ENCODE data around the gene ELAVL3.
"Not testable (repeated sequence)": the region's sequence is repeated elsewhere in the genome, so short reads cannot be mapped to it uniquely, and the experiment has no call there.

The ELAVL3 gene

DNA sequence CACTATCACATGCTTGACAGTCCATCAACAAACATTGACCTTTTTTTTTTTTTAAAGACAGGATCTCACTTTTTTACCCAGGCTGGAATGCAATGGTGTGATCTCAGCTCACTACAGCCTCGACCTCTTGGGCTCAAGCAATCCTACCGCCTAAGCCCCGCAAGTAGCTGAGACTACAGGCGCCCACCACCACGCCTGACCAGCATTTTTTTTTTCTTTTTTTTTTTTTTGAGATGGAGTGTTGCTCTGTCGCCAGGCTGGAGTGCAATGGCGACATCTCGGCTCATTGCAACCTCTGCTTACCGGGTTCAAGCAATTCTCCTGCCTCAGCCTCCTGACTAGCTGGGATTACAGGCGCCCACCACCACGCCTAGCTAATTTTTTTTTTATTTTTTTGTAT, 21.9 kb downstream of the ELAVL3 start:
- DNase-seq (ENCODE audit: low read depth in 2 of 2): not testable (repeated sequence)

DNA sequence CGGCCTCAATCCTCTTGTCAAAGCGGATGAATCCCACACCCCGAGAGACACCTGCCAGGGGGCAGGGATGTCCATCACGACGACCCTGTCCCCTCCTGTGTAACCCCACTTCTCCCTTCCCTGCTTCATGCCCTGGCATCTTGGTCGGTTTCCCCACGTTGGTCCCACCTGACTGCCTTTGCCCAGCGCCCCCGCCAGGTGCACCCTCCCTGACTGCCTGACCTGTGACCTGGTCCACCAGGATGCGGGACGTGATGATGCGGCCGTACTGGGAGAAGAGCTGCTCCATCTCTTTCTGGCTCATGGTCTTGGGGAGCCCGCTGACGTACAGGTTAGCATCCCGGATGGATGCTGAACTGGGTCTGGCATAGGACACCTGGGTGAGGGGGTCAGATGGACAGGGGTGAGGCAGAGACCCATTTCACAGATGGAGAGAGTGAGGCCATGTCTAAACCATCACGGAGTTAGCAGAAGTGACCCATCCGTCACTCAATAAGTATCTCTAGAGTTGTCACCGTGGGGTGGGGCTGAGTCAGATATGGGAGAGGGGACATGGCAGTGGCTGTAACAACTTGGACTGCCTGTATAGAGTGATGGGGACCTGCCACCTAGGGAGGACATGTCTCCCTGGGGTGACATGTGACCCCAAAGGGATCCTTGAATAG, 22.5 kb downstream of the ELAVL3 start:
- no peak for DNase-seq (ENCODE audit: low read depth in 2 of 2)

DNA sequence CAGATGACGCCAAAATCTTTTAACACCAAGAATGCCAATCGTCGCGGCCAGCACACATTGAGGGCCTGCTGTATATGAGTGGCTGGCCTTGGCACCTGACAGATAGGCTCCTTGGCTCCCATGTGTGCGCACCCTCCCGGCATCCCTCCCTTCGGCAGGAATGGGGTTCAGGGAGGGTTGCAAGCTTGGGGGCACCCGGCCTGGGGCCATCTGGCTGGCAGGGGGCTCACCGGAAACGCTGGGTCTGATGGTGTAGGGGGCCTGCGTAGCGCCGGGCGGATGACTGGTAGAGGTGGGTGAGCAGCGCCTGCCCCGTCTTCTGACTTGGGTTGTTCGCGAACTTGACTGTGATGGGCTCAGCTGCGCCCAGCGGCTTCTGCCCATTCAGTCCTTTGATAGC, 23.0 kb downstream of the ELAVL3 start:
- DNase-seq (ENCODE audit: low read depth in 2 of 2): no peak

DNA sequence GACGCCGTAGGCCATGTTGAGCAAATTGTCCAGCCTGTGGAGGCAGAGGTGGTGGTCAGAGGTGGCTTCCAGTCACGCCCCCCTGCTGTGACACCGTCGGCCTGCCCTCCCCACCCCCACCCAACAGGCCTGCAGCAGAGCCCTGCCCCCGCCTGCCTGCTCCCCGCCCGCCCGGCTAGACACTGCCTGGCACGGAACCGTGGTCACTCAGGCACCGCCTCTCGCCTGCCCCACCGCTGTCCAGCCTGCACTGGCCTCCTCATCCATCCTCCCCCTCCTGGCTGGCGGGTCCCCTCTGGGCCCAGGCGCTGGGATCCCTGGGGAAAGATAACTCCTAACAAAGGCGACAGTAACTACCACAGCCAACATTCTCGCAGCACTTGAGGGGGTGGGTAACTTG, 23.7 kb downstream of the ELAVL3 start:
- DNase-seq (ENCODE audit: low read depth in 2 of 2): no peak

DNA sequence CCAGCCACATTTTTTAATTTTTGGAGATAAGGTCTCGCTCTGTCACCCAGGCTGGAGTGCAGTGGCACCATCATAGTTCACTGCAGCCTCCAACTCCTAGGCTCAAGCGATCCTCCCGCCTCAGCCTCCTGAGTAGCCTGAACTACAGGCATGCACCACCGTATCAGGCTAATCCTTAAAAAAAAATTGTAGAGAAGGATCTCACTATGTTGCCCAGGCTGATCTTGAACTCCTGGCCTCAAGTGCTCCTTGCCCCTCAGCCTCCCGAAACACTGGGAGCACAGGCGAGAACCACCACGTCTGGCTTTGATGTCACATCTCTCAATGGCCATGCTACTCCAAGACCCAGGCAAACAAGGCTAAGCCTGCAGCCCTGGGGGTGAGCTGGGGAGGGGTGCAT, 24.2 kb downstream of the ELAVL3 start:
- DNase-seq (ENCODE audit: low read depth in 2 of 2): no peak

DNA sequence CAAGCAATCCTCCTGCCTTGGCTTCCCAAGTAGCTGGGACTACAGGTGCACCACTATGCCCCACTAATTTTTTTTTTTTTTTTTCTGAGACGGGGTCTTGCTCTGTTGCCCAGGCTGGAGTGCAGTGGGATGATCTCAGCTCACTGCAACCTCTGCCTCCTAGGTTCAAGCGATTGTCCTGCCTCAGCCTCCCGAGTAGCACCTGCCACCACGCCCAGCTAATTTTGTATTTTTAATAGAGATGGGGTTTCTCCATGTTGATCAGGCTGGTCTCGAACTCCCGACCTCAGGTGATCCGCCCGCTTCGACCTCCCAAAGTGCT, 25.7 kb downstream of the ELAVL3 start:
- DNase-seq (ENCODE audit: low read depth in 2 of 2): not testable (repeated sequence)

DNA sequence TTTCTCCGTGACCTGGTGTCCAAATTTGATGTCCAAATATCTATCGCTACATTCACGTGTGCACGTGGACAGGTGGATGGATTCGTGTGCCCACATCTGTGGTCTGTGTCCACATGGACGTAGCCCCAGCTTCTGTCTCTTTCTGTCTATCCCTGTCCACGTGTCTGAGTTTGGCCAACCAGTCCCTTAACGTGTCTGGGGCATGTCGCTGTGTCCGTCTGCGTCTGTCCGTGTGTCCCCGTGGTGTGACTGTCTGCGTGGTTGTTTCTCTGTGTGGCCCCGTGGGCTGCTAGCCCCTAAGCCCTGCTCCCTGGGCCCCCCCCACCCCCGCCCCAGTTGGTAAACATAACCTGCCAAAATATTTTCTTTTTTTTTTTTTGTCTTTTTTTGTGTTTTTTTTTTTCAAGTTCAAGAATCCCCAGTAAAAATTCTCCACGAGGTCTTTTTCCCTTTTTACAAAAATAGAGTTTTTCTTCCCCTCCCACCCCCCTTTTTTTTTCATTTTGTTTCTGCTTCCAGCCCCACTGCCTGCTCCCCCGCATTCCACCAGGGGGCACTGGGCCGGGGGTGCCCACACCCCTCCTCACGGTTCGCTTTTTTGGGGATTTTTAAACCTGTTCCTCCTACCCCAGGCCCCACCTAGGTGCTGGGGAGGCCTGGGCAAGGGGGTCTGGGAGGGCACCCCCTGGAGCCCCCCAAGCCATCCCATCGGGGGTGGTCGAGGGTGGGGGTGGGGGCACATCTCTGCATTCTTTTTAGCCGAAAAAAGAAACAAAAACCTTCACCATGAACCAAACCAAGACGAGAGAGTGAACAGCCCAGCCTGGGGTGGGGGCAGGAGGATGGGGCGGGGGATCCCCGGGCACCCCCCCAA, 27.1 kb downstream of the ELAVL3 start:
- no peak for DNase-seq (ENCODE audit: low read depth in 2 of 2)

DNA sequence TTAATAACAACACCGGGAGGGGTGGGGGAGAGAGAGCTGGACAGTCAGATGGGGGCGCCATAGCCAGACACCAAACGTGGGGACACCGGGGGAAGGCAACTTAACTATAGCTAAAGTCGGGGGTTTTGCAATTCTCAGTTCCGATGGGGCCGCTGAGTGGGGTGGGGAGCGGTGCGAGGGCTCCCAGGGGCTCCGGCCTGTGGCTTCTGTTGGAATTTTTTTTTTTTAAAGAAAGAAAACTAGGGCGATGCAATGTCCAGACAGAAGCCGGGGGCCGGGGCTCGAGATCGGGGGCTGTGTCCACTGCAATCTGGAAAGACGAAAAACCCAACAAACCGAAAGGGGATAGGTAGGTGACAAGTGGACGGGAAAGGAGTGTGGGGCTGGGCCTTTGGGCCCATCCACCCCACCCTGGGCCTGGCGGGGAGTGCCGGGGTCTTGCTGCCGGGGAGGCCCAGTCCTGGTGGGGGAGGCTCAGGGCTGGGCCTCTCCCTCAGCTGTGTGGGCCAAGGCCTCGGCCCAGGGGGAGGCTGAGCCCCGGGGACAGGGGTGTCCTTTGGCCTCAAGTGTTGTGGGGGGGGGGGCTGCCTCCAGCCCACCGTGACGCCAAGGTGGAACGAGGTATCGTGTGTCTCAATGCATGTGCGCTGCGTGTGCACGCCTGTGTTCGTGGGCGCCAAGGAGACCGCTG, 28.1 kb downstream of the ELAVL3 start:
- no peak for DNase-seq (ENCODE audit: low read depth in 2 of 2)

DNA sequence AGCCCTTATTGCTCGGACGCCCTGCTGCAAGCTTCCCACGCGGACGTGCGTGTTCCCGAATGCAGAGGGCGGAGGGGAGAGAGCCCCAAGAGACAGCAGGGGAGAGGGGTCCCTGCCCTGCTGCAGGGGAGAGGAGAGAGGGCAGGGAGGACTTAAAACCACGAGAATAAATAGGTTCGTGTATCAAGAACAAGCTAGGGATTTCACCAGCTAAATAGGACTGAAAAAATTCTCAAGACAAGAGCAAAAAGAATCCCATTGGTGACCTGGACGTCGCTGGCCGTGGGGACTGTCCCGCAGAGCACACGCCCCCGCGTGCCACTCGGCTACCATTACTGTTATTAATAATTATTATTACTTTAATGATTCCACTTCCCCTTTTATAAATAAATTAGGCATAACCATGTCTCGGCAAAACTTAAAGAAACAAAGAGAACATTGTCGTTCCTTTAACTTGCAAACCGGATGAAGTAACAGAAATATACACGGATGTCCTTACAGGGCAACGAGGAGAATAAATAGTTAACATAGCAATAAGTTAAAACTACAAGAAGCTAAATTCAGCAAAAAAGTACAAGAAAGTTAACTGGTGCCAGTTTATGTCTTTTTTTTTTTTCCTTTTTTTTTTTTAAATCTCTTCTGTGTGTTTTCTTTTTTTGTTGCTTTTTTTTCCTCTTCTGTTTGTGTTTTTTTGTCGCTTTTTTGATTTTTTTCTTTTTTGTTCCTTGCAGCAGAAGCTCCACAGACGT, 28.8 kb downstream of the ELAVL3 start:
- no peak for DNase-seq (ENCODE audit: low read depth in 2 of 2)

DNA sequence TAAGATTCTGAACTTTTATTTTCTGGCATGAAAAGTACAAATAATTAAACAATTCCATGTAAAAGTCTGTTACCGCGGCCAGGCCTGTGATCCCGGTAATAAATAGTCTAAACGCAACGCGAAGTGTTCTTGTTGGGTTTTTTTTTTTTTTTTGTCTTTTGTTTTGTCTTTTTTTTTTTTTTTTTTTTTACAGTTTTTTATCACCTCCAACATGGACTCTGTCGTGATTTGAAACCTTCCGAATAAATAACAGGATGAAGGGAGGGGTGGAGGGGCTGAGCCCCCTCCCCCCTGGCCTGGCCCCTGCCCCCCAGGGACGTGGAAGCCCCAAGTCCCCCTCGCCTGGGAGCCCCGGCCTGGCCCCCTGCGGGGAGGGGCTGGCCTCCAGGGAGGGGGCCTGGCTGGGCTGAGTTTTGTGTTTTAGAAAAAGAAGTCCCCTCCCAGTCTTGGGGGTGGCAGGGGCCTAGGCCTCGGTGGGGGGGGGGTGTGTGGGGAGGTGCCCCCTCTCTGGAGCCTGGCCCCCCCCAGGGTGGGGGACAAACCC, 29.4 kb downstream of the ELAVL3 start:
- no peak for DNase-seq (ENCODE audit: low read depth in 2 of 2)

DNA sequence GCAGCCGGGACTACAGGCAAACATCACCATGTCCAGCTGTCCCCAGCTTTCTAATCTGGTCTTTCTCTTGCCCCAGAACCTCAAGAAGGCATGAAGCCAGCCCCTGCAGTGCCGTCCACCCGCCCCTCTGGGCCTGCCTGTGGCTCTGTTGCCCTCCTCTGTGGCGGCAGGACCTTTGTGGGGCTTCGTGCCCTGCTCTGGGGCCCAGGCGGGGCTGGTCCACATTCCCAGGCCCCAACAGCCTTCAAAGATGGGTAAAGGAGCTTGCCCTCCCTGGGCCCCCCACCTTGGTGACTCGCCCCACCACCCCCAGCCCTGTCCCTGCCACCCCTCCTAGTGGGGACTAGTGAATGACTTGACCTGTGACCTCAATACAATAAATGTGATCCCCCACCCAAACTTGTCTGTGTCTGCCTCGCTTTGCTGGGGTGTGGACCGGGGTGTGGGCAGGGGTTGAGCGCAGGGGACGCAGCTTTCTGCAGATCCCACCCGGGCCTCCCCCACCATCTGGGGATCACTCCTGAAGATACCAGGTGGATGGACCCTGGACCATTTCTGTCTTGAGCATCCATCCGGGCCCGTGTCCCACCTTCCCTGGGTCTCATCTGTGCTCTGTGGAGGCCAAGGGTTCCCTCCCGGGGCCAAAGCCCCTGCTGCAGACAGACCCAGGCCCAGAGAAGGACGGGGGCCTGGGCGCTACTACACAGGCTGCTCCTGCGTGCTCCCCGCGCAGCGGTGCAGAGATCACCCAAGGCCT, 30.1 kb downstream of the ELAVL3 start:
- DNase-seq (ENCODE audit: low read depth in 2 of 2): no peak

DNA sequence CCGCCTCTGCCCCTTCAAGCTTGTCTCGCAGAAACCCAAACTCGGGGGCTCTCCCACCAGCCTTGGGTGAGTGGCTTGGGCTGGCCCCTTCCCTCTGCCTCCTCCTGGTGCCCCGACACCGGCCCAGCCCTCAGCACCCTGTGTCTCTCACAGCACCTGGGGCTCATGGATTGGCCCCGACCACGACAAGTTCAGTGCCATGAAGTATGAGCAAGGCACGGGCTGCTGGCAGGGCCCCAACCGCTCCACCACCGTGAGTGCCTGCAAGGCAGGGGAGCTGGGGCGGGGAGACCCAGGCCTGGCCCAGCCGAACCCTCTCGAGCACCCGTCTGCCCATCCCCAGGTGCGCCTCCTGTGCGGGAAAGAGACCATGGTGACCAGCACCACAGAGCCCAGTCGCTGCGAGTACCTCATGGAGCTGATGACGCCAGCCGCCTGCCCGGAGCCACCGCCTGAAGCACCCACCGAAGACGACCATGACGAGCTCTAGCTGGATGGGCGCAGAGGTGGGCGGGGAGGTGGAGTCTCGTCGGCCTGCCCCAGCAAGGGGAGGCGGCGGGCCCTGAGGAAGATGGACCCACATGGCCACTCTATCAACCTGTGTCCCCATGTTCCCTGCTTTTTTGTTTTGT, 31.8 kb downstream of the ELAVL3 start:
- no peak for DNase-seq (ENCODE audit: low read depth in 2 of 2)

DNA sequence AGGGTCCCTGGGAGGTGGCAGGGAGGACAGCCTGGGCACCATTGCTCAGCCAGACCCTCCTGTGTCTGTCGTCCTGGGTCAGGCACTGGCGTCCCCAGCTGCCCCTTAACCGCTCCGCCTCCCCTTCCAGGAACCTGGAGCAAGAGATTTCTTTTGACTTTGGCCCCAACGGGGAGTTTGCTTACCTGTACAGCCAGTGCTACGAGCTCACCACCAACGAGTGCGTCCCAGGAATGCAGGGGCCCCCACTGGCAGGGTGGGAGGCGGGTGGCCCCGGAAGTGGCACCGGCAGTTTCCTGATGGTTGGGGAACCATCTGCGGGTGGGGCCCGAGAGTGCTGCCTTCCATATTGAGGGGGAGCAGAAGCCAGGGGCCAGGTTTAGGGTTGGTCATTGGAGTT, 32.4 kb downstream of the ELAVL3 start:
- no peak for DNase-seq (ENCODE audit: low read depth in 2 of 2)

DNA sequence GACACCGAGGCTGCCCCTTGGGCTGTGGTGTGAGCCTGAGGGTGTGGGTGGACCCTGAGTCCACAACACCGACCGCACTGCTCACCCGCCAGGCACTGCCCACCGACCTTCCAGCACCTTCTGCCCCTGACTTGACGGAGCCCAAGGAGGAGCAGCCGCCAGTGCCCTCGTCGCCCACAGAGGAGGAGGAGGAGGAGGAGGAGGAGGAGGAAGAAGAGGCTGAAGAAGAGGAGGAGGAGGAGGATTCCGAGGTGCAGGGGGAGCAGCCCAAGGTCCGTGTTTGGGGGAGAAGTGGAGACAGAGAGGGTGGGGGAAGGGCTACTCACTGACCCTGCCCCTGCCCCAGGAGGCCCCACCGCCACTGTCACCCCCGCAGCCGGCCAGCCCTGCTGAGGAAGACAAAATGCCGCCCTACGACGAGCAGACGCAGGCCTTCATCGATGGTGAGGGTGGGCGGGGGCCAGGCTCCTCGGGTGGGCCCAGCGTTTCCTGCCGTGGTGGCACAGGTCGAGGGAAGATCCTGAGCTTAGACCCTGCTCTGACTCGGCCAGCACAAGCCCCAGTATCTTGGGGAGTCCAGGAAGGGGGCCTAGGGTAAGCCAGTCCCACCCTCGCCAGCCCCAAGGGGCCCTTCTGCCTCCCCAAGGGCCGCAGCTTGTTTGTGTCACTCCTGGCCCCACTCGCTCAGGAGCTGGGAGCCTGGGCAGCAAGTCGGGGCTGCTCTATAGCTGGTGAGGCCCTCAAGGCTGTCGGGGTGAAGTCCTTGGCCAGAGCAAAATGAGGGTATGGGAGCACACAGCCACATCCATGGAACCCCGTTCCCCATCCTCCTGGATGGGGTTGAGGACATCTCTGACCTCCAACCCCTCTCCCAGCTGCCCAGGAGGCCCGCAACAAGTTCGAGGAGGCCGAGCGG, 33.2 kb downstream of the ELAVL3 start:
- DNase-seq (ENCODE audit: low read depth in 2 of 2): no peak

DNA sequence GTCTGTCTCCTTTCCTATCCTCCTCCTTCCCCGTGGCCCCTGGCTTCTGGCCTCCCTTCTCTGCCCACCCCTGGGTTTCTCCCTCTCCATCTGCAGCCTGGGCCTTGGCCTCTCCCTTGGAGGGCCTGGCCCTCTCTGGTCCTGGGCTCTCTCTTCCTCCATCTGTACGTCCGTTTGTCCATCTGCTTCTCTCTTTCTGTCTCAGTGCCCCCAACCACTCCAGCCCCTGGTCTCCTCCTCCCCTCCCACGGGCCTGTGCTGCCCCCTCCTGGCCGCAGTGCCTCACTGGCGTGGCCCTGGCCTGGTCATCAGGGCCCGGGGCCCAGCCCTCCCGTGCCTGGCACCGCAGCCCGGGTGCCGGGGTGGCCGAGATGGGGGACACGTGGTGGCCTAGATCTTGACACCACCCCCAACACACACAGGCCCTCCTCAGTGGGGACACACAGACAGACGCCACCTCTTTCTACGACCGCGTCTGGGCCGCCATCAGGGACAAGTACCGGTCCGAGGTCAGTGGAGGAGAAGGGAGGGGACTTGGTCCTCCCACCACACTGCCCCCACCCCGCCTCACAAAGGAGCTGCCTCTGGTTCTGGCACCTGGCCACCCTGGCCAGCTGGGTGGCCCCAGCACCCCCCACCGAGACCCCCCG, 34.1 kb downstream of the ELAVL3 start:
- DNase-seq (ENCODE audit: low read depth in 2 of 2): no peak

DNA sequence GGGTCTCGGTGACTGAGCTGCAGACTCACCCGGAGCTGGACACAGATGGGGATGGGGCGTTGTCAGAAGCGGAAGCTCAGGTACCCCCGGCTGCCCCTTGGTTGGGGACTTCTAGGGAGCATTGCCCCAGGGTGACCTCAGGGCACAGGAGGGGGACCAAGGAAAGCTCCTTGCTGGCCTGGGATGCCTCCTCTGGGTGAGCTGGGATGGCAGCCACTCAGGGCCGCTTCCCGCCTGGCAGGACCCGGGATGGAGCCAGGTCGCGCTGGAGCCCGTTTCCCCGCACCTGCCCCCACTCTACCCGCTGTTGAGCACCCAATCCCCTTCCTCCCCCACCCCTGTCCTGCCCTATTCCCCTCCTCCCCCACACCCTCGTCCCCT, 34.6 kb downstream of the ELAVL3 start:
- DNase-seq (ENCODE audit: low read depth in 2 of 2): no peak

DNA sequence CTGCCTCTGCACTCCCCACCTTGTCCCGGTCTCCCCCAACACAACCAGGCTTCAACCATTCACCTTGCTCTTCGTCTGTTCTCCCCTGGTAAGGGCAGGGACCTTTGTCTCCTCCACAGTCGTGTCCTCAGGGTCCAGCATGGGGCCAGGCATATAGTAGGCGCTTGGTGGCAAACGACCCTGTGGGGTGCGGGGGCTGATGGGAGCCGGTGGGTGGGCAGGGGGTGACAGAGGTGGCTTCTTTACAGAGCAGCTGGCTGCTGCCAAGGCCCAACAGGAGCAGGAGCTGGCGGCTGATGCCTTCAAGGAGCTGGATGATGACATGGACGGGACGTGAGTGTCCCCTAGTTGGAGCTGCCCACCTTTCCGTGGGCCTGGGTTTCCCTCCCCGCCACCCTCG, 35.7 kb downstream of the ELAVL3 start:
- DNase-seq (ENCODE audit: low read depth in 2 of 2): no peak

DNA sequence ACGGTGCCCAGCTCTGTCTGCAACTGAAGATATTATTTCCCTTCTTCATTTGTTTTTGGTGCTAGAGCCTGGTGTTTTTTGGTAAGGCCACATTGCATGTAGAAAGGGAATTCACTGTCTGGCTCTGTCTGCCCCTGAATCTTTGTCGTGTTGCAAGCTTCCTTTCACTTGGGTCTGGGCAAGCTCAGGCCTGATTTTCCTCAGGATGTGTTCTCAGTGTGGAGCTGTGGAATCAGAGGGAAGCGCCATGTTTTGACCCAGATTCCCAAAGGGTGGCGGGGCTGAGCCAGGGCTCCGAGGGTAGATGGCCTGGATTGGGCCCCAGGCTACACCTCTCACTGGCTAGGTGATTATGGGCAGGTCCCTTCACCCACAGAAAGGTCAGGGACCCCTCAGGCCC, 36.8 kb downstream of the ELAVL3 start:
- no peak for DNase-seq (ENCODE audit: low read depth in 2 of 2)

DNA sequence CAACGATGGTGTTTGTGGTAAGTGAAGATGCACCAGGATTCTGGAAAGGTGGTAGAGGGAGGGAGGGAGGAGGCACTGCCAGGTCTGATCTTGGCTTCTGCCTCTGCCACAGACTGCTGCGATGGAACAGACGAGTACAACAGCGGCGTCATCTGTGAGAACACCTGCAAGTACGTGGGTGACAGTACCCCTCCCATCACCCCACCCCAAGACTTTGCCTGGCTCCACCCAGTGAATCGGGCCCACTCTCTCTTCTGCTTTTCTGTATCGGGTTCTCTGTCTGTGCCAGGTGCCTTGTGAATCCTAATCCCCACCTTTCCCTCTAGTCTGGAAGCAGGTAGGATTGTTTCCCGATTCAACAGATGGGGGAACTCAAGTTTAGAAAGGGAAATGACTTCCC, 42.9 kb downstream of the ELAVL3 start:
- no peak for DNase-seq (ENCODE audit: low read depth in 2 of 2)
